Esophagus squamous epithelium (tissue), 4 donors: Measurements from ENCODE around the gene NAA11.

Source experiments
- CTCF ChIP-seq, 6 experiments: fragments of 450-650 bp in 4 of 6; fragments of 200-600 bp in 2 of 6; sonication (generic) in 2 of 6; IDR thresholded peaks; one replicate each; pipeline ENCODE4 v1.5.1; 2016 to 2019; ENCODE audit warnings: antibody characterized with exemption in 6 of 6, mild to moderate bottlenecking in 4 of 6, moderate library complexity in 4 of 6
- POLR2A ChIP-seq, 4 donors: fragments of 450-650 bp; IDR thresholded peaks; one replicate each; pipeline ENCODE4 v1.6.1; 2017; ENCODE audit warnings: antibody characterized with exemption in 4 of 4, mild to moderate bottlenecking in 4 of 4, moderate library complexity in 3 of 4

GRCh38 chr4:79317711-79318110, 8.2 kb downstream of the NAA11 start:
- TF ChIP-seq POLR2A (IDR thresholded peaks at IDR 0.05) = no peak
- TF ChIP-seq CTCF (IDR thresholded peaks at IDR 0.05) = no peak
